PC-9 (cell line): ENCODE measurements around the gene MEF2B.

ENCODE experiments used
- EZH2 ChIP-seq: fragments of 200-600 bp; sonication (generic); IDR thresholded peaks from 2 replicates; pipeline ENCODE4 v1.8.0; 2017; ENCODE audit warnings: antibody characterized with exemption, low read depth
- TF ChIP-seq, protein P1 (sequence below): fragments of 200-600 bp; sonication (generic); conservative IDR thresholded peaks from 2 replicates; pipeline ENCODE4 v1.6.1; 2017; ENCODE audit warnings: mixed run types, antibody characterized with exemption, mild to moderate bottlenecking, moderate library complexity

DNA sequence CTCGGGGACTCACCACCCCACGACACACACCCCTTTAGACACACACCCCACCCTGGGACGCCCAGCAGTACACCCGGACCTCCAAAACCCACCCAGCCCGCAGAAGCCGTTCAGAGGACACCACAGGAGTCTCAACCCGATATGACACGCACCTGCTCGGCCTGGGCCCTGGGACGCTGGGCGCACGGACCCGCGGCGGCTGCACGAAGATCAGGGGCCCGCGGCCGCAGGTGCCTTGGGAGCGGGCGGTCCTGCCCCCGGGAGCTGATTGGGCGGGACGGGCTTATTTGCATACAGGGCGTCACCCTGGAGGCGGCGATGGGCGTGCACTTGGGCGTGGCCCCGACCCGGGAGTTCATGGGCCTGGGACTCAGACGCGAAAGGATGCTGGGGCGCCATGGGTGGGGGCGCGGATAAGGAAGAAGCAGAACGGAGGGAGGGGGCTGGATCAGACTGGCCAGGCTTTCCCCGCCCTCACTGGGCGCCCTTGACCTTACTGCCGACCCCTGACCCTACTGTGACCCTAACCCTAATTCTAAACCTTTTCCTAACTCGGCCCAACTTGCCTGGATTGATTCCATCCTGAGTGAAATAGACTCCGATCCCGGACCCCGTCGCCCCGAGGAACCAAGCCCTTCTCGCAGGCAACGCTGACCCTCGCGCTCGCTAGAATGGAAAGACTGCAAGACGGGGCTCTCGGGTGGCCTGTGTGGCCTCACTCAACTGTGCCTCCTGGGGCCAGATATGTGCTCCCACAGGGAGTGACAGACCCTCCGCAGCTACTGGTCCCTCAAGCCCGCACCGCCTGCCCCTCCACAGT lies at the start of gene MEF2B:
- TF ChIP-seq, protein P1, sequence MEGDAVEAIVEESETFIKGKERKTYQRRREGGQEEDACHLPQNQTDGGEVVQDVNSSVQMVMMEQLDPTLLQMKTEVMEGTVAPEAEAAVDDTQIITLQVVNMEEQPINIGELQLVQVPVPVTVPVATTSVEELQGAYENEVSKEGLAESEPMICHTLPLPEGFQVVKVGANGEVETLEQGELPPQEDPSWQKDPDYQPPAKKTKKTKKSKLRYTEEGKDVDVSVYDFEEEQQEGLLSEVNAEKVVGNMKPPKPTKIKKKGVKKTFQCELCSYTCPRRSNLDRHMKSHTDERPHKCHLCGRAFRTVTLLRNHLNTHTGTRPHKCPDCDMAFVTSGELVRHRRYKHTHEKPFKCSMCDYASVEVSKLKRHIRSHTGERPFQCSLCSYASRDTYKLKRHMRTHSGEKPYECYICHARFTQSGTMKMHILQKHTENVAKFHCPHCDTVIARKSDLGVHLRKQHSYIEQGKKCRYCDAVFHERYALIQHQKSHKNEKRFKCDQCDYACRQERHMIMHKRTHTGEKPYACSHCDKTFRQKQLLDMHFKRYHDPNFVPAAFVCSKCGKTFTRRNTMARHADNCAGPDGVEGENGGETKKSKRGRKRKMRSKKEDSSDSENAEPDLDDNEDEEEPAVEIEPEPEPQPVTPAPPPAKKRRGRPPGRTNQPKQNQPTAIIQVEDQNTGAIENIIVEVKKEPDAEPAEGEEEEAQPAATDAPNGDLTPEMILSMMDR = no peak
- no peak for TF ChIP-seq EZH2
